Caco-2 (cell line): ENCODE measurements around the gene GIMAP6. TPM values are rescaled to one million over a fixed set of nuclear protein-coding genes. Genes with fewer than 3 reads are reported as not detected.

Experiments
- BruUV-seq: library from RNA; stranded (reverse); fragments of 400-500 nt; replicated peaks from 2 replicates; lab custom pipeline; 2021; lab: Mats Ljungman, UMichigan
- CTCF ChIA-PET: fragments of 300-600 bp; sonication (Branson Sonifier 250); formaldehyde crosslinking; loops from one replicate; lab custom pipeline; 2022; ENCODE audit warnings: antibody characterized with exemption; lab: Charles Lee
- POLR2A ChIA-PET: fragments of 300-600 bp; sonication (Branson Sonifier 250); formaldehyde crosslinking; loops from one replicate; lab custom pipeline; 2022; ENCODE audit warnings: antibody characterized with exemption; lab: Charles Lee
- DNase-seq, 2 experiments: peaks; one replicate each; pipeline versions ENCODE4 v3.0.0 to v3.0.0-alpha.2; 2020 to 2022
- H3K27me3 ChIP-seq: replicated peaks from 2 replicates; pipeline ENCODE4 v1.6.0; 2011; ENCODE audit warnings: low read length; ENCODE audit not compliant: control insufficient read depth, insufficient read depth
- H3K36me3 ChIP-seq: 2 replicates; pipeline ENCODE4 v1.5.1; 2011; ENCODE audit warnings: low read length; ENCODE audit not compliant: control insufficient read depth, insufficient read depth
- H3K4me1 ChIP-seq: fragments of 250-450 bp; sonication (Bioruptor Pico); 2 replicates; pipeline ENCODE4 v1.5.1; 2020; ENCODE audit warnings: mild to moderate bottlenecking
- H3K4me3 ChIP-seq: 2 replicates; pipeline ENCODE4 v1.5.1; 2011; ENCODE audit warnings: low read depth, mild to moderate bottlenecking, control low read depth, low read length
- H3K9me3 ChIP-seq: fragments of 250-450 bp; sonication (Bioruptor Pico); 2 replicates; pipeline ENCODE4 v1.5.1; 2020; ENCODE audit warnings: mild to moderate bottlenecking, moderate library complexity
- H3K27ac Mint-ChIP-seq: one replicate; pipeline ENCODE4 v1.8.0; 2022; ENCODE audit warnings: mixed read lengths; ENCODE audit not compliant: unreplicated experiment
- H3K27me3 Mint-ChIP-seq: one replicate; pipeline ENCODE4 v1.8.0; 2022; ENCODE audit warnings: mixed read lengths; ENCODE audit not compliant: insufficient read depth, unreplicated experiment
- H3K36me3 Mint-ChIP-seq: one replicate; pipeline ENCODE4 v1.8.0; 2022; ENCODE audit warnings: mild to moderate bottlenecking, mixed read lengths; ENCODE audit not compliant: insufficient read depth, unreplicated experiment
- H3K4me1 Mint-ChIP-seq: one replicate; pipeline ENCODE4 v1.8.0; 2022; ENCODE audit warnings: low read depth, mixed read lengths; ENCODE audit not compliant: unreplicated experiment
- H3K4me3 Mint-ChIP-seq: one replicate; pipeline ENCODE4 v1.8.0; 2022; ENCODE audit warnings: mild to moderate bottlenecking, moderate library complexity, mixed read lengths; ENCODE audit not compliant: unreplicated experiment
- H3K9me3 Mint-ChIP-seq: one replicate; pipeline ENCODE4 v1.8.0; 2022; ENCODE audit warnings: mixed read lengths; ENCODE audit not compliant: unreplicated experiment
- CTCF ChIP-seq, 2 experiments: fragments of 200-600 bp in 1 of 2; IDR thresholded peaks; 1 replicate in 1 of 2; 2 replicates in 1 of 2; pipeline versions ENCODE4 v1.5.1 to v1.8.0; 2011 to 2022; ENCODE audit warnings: antibody characterized with exemption in 1 of 2, control low read depth in 1 of 2, inconsistent platforms in 1 of 2, low read depth in 1 of 2, low read length in 1 of 2, mild to moderate bottlenecking in 1 of 2, moderate library complexity in 1 of 2; ENCODE audit not compliant: insufficient read depth in 1 of 2, severe bottlenecking in 1 of 2, unreplicated experiment in 1 of 2
- intact Hi-C: fragments of 100-400 bp; cut with micrococcal nuclease; formaldehyde crosslinking; loops from one replicate; pipeline ENCODE4 v1.10.0; 2022; ENCODE audit not compliant: unreplicated experiment
- total RNA-seq: library from RNA; stranded (reverse); gene quantifications from 2 replicates; pipeline ENCODE4 v1.2.3, GENCODE V29; 2022

Gene GIMAP6
- total RNA-seq, 1 experiment from 2014 or later: not detected

- Histone ChIP-seq H3K9me3 (no peaks in the 10 kb centered on the region), H3K36me3 (no peaks in the 10 kb centered on the region), H3K4me1 (no peaks in the 10 kb centered on the region), H3K27me3 (no peaks in the 10 kb centered on the region), H3K4me3 (no peak overlapping the region)
- no TSS peak for BruUV-seq
- no peaks in the 10 kb centered on the region for H3K4me1 Mint-ChIP-seq
- no peak for TF ChIP-seq CTCF (IDR thresholded peaks at IDR 0.05; ENCODE audit: insufficient read depth in 1 of 2, low read depth in 1 of 2, low read length in 1 of 2, severe bottlenecking in 1 of 2, unreplicated experiment in 1 of 2)
- no peaks in the 10 kb centered on the region for H3K36me3 Mint-ChIP-seq
- POLR2A ChIA-PET: no interaction called here
- no peak overlapping the region for H3K27ac Mint-ChIP-seq
- H3K9me3 Mint-ChIP-seq: no peaks in the 10 kb centered on the region
- DNase-seq: no peak
- CTCF ChIA-PET: no interaction called here
- no peak overlapping the region for H3K4me3 Mint-ChIP-seq
- intact Hi-C loops: no loop called here
- peaks cover 5% of the 10 kb centered on the region for H3K27me3 Mint-ChIP-seq
These were observed 28.9 kb upstream of the GIMAP6 start for GRCh38 chr7:150660939-150661613.

- peaks cover 6% of the 10 kb centered on the region for H3K27me3 Mint-ChIP-seq
- H3K9me3 Mint-ChIP-seq: peaks cover 13% of the 10 kb centered on the region
- POLR2A ChIA-PET: interaction anchor here (0.5 kb wide), 1 partner anchor 14 kb away, joined by 4 read pairs; no protein-coding TSS in a partner anchor
- intact Hi-C loops: no loop called here
- no TSS peak for BruUV-seq
- no peak for DNase-seq
- no peak overlapping the region for H3K4me3 Mint-ChIP-seq
- H3K4me1 Mint-ChIP-seq: no peaks in the 10 kb centered on the region
- CTCF ChIA-PET: no interaction called here
- Histone ChIP-seq H3K4me3 (no peak overlapping the region), H3K36me3 (no peaks in the 10 kb centered on the region), H3K27me3 (no peaks in the 10 kb centered on the region), H3K9me3 (no peaks in the 10 kb centered on the region), H3K4me1 (no peaks in the 10 kb centered on the region)
- no peak overlapping the region for H3K27ac Mint-ChIP-seq
- H3K36me3 Mint-ChIP-seq: no peaks in the 10 kb centered on the region
- TF ChIP-seq CTCF (IDR thresholded peaks at IDR 0.05; ENCODE audit: insufficient read depth in 1 of 2, low read depth in 1 of 2, low read length in 1 of 2, severe bottlenecking in 1 of 2, unreplicated experiment in 1 of 2): no peak
These were observed 25.3 kb upstream of the GIMAP6 start for GRCh38 chr7:150657526-150657925.

- H3K4me1 Mint-ChIP-seq: no peaks in the 10 kb centered on the region
- no peak for TF ChIP-seq CTCF (IDR thresholded peaks at IDR 0.05; ENCODE audit: insufficient read depth in 1 of 2, low read depth in 1 of 2, low read length in 1 of 2, severe bottlenecking in 1 of 2, unreplicated experiment in 1 of 2)
- no peak overlapping the region for H3K27ac Mint-ChIP-seq
- no peaks in the 10 kb centered on the region for H3K4me1 ChIP-seq
- BruUV-seq: no TSS peak
- H3K27me3 ChIP-seq: no peaks in the 10 kb centered on the region
- H3K36me3 Mint-ChIP-seq: no peaks in the 10 kb centered on the region
- no peak overlapping the region for H3K4me3 ChIP-seq
- no peak for DNase-seq
- no peak overlapping the region for H3K4me3 Mint-ChIP-seq
- intact Hi-C loops: no loop called here
- H3K9me3 ChIP-seq: no peaks in the 10 kb centered on the region
- ChIA-PET CTCF (no interaction called here), POLR2A (no interaction called here)
- H3K9me3 Mint-ChIP-seq: peaks cover 13% of the 10 kb centered on the region
- no peaks in the 10 kb centered on the region for H3K36me3 ChIP-seq
- H3K27me3 Mint-ChIP-seq: peaks cover 6% of the 10 kb centered on the region
These were observed 23.9 kb upstream of the GIMAP6 start for GRCh38 chr7:150656047-150656446.
